Heart right ventricle (tissue), 16 donors: Measurements from ENCODE around the gene EIF3J. TPM values are rescaled to one million over a fixed set of nuclear protein-coding genes. Genes with fewer than 3 reads are reported as not detected.

Experiments
- ATAC-seq, 8 donors: fragments of 200-7000 bp; cut with Tn5 transposase; one replicate each; pipeline ENCODE4 v1.9.1; 2020; ENCODE audit warnings: mild to moderate bottlenecking in 8 of 8, moderate library complexity in 8 of 8, moderate number of reproducible peaks in 1 of 8
- DNase-seq, 2 donors: peaks; one replicate each; pipeline ENCODE4 v3.0.0-alpha.2; 2020
- H3K27ac ChIP-seq, 10 donors: fragments of 200-600 bp; sonication (generic) in 2 of 10; one replicate each; pipeline versions ENCODE4 v1.5.0 to v1.8.0; 2020 to 2022; ENCODE audit warnings: mild to moderate bottlenecking in 3 of 10
- H3K27me3 ChIP-seq, 7 donors: fragments of 200-600 bp; one replicate each; pipeline ENCODE4 v1.8.0; 2021 to 2022; ENCODE audit warnings: mild to moderate bottlenecking in 2 of 7
- H3K36me3 ChIP-seq, 9 donors: fragments of 200-600 bp; sonication (generic) in 1 of 9; one replicate each; pipeline versions ENCODE4 v1.5.0 to v1.8.0; 2020 to 2022; ENCODE audit warnings: mild to moderate bottlenecking in 2 of 9
- H3K4me1 ChIP-seq, 9 donors: fragments of 200-600 bp; sonication (generic) in 1 of 9; one replicate each; pipeline versions ENCODE4 v1.5.0 to v1.8.0; 2020 to 2022; ENCODE audit warnings: mild to moderate bottlenecking in 4 of 9
- H3K4me3 ChIP-seq, 10 donors: fragments of 200-600 bp; sonication (generic) in 2 of 10; one replicate each; pipeline versions ENCODE4 v1.5.0 to v1.8.0; 2020 to 2022; ENCODE audit warnings: mild to moderate bottlenecking in 7 of 10, moderate library complexity in 2 of 10
- H3K9me3 ChIP-seq, 11 donors: fragments of 200-600 bp in 10 of 11; sonication (generic) in 2 of 11; one replicate each; pipeline versions ENCODE4 v1.5.0 to v1.8.0; 2013 to 2022; ENCODE audit warnings: mild to moderate bottlenecking in 2 of 11, control low read depth in 1 of 11, moderate library complexity in 1 of 11
- WGBS, 2 donors: extraction: QIAGEN DNeasy Blood & Tissue Kit; methylation state at CpG; one replicate each; pipeline ENCODE4 v1.1.7; 2013; ENCODE audit warnings: inconsistent platforms in 1 of 2; 5-methylcytosine and 5-hydroxymethylcytosine counted together
- intact Hi-C, 10 donors: fragments of 100-400 bp; cut with DNase I; formaldehyde crosslinking; loops; one replicate each; pipeline versions ENCODE4 v1.11.1 to v1.14.2; 2022
- polyA plus RNA-seq, 2 donors: library from polyadenylated mRNA; stranded (reverse); fragments of 200-250 nt; gene quantifications; one replicate each; pipeline ENCODE4 v1.2.3, GENCODE V29; 2013
- total RNA-seq, 10 donors: library from RNA; stranded (reverse); fragmentation: NEBNext Ultra II Directional in 3 of 10; extraction: Animal tissue kit (Norgen Biotek cat#: 25700) in 3 of 10; gene quantifications; one replicate each; pipeline versions ENCODE4 v1.2.1 to v1.2.4, GENCODE V29; 2021 to 2023
- TF ChIP-seq, protein P1 (sequence below), 9 donors: fragments of 200-600 bp; sonication (generic) in 2 of 9; IDR thresholded peaks; one replicate each; pipeline versions ENCODE4 v1.5.0 to v1.8.0; 2021 to 2022; ENCODE audit warnings: antibody characterized with exemption in 9 of 9, mild to moderate bottlenecking in 5 of 9, moderate library complexity in 1 of 9
- donor health status: Arrhythmogenic right ventricular cardiomyopathy.
- donor health status: ischemic (EF 13 %, LVEDD 7.1; RV severe dilation, severe dysfunction).
- donor health status: healthy with polysubstance abuse.
- donor health status: DM: no; HTN: yes; CAD: no.
- donor health status: DM: no; HTN: no; CAD: no.
- donor health status: ischemic (EF 25% LVEDD 6.9; RV normal size, moderate dysfunction).
- donor health status: ischemic (EF 25% LVEDD 5.7; RV mildly dilated, moderate dysfunction).
- donor health status: healthy.
- donor health status: DM: yes; HTN: yes; CAD: no.
- donor health status: Ischemic cardiomyopathy.
- donor health status: ischemic (EF 35%, LVEDD 5.7; RV mildly dilated, moderate dysfunction).
- donor health status: nonischemic (EF 11% LVEDD 7.7; RV severe dilation, severe dysfunction).
- donor health status: DM: yes; HTN: yes; CAD: no.
- donor health status: PGD.
- donor health status: ischemic (EF 29% LVEDD 5.4; RV normal size, mild dysfunction).
- donor health status: nonischemic (EF 23%, LVEDD 6.1; RV moderate dilation, normal function).

The EIF3J gene
- total and polyA plus RNA-seq, 12 donors, result 30.4 to 105 (median 81.4) TPM

DNA sequence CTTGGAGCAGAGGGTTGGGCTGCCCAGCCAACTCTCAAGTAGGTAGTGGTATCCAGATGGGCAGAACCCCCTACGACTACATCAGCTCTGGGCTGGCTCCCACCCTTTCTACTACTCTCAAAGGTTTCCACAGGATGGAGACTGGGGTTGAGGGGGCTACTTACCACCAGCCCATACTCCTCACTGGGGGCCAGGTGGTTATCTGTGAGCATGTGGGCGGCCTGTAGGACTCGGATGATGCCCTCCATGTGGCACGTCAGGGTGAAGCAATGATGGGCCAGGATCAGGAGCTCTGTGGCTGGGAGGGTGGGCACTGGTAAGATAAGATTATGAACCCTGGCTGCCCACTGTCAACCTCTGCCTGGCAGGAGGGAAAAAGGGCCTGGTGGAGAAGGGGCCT is 33.4 kb downstream of the EIF3J start:
- intact Hi-C loops, result loop anchor here in 1 of 10 donors (10.0 kb wide), 1 partner anchor 164 kb away; the partner anchor contains the start of gene TRIM69
- H3K36me3 ChIP-seq, result peaks cover 0 to 99% (median 57%) of the 10 kb centered on the region in 9 donors
- TF ChIP-seq, protein P1, sequence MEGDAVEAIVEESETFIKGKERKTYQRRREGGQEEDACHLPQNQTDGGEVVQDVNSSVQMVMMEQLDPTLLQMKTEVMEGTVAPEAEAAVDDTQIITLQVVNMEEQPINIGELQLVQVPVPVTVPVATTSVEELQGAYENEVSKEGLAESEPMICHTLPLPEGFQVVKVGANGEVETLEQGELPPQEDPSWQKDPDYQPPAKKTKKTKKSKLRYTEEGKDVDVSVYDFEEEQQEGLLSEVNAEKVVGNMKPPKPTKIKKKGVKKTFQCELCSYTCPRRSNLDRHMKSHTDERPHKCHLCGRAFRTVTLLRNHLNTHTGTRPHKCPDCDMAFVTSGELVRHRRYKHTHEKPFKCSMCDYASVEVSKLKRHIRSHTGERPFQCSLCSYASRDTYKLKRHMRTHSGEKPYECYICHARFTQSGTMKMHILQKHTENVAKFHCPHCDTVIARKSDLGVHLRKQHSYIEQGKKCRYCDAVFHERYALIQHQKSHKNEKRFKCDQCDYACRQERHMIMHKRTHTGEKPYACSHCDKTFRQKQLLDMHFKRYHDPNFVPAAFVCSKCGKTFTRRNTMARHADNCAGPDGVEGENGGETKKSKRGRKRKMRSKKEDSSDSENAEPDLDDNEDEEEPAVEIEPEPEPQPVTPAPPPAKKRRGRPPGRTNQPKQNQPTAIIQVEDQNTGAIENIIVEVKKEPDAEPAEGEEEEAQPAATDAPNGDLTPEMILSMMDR (IDR thresholded peaks at IDR 0.05), result no peak
- peaks cover 0 to 4% (median 0%) of the 10 kb centered on the region in 11 donors for H3K9me3 ChIP-seq
- no peak overlapping the region for H3K27ac ChIP-seq
- H3K4me1 ChIP-seq, result peaks cover 0 to 7% (median 0%) of the 10 kb centered on the region in 9 donors
- ATAC-seq, result peak in 3 of 8 donors; percentile 4 to 31 (median 21)
- H3K27me3 ChIP-seq, result no peaks in the 10 kb centered on the region
- no peak overlapping the region for H3K4me3 ChIP-seq
- DNase-seq, result no peak
- WGBS, 2 donors, result 95 to 96% methylated on average over 4 of the region's 4 CpGs

GRCh38 chr15:44573386-44573785 is 36.4 kb downstream of the EIF3J start:
- peaks cover 0 to 91% (median 32%) of the 10 kb centered on the region in 9 donors for H3K36me3 ChIP-seq
- H3K4me3 ChIP-seq, result no peak overlapping the region
- ATAC-seq (no peak), DNase-seq (no peak)
- no peaks in the 10 kb centered on the region for H3K9me3 ChIP-seq
- TF ChIP-seq, protein P1 (IDR thresholded peaks at IDR 0.05), result no peak
- peaks cover 0 to 10% (median 3%) of the 10 kb centered on the region in 9 donors for H3K4me1 ChIP-seq
- H3K27me3 ChIP-seq, result no peaks in the 10 kb centered on the region
- intact Hi-C loops, result loop anchor here in 1 of 10 donors (10.0 kb wide), 1 partner anchor 161 kb away; the partner anchor contains the start of gene TRIM69
- WGBS, 2 donors, result 89 to 91% methylated on average over 6 of the region's 6 CpGs
- no peak overlapping the region for H3K27ac ChIP-seq

GRCh38 chr15:44574734-44575133 is 37.8 kb downstream of the EIF3J start:
- TF ChIP-seq, protein P1 (IDR thresholded peaks at IDR 0.05), result no peak
- Histone ChIP-seq H3K4me3 (no peak overlapping the region), H3K9me3 (no peaks in the 10 kb centered on the region), H3K4me1 (peaks cover 0 to 14% (median 6%) of the 10 kb centered on the region in 9 donors), H3K27ac (no peak overlapping the region), H3K36me3 (peaks cover 0 to 87% (median 24%) of the 10 kb centered on the region in 9 donors), H3K27me3 (no peaks in the 10 kb centered on the region)
- ATAC-seq, result peak in 1 of 8 donors; percentile 42
- no peak for DNase-seq
- 50 to 60% methylated on average over 1 of the region's 1 CpG for WGBS, 2 donors
- intact Hi-C loops, result loop anchor here in 2 of 10 donors (5.0 to 10.0 kb wide), 2 partner anchors 160 to 163 kb away; partner anchors contain the start of gene TRIM69 (in 2 of the 2)

DNA sequence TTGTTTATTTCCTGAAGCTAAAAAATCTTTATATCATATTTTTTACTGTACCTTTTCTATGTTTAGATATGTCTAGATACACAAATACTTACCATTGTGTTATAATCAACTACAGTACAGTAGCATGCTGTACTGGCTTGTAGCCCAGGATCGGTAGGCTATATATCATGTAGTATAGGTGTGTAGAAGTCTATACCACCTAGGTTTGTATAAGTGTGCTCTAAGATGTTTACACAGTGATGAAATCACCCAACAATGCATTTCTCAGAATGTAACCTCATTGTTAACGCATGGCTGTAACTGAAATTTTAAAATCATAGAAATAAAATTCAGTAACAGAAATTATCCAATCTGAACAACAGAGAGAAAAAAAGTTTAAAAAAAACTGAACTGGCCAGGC is 43.2 kb downstream of the EIF3J start:
- DNase-seq (no peak), ATAC-seq (no peak)
- intact Hi-C loops, result loop anchor here in 5 of 10 donors (5.0 to 10.0 kb wide), 2 partner anchors 155 to 157 kb away; partner anchors contain the start of gene TRIM69 (in 5 of the 5)

More for the DNA sequence above, 43.2 kb downstream of the EIF3J start:
- H3K27ac ChIP-seq, result no peak overlapping the region
- peaks cover 0 to 9% (median 1%) of the 10 kb centered on the region in 9 donors for H3K4me1 ChIP-seq
- no peaks in the 10 kb centered on the region for H3K27me3 ChIP-seq
- H3K4me3 ChIP-seq, result no peak overlapping the region
- 85% methylated on average over 2 of the region's 2 CpGs for WGBS, 2 donors
- H3K36me3 ChIP-seq, result peaks cover 0 to 88% (median 30%) of the 10 kb centered on the region in 9 donors
- no peaks in the 10 kb centered on the region for H3K9me3 ChIP-seq
- TF ChIP-seq, protein P1 (IDR thresholded peaks at IDR 0.05), result no peak
